HCT116 (cell line): ENCODE measurements around the gene DDX1.

ENCODE experiments used
- CBX3 ChIP-seq: IDR thresholded peaks from 2 replicates; pipeline ENCODE4 v1.6.1; 2012; ENCODE audit warnings: low read depth
- EGR1 ChIP-seq: IDR thresholded peaks from 2 replicates; pipeline ENCODE4 v1.6.1; 2012; ENCODE audit warnings: low read depth
- EZH2 ChIP-seq: fragments of 200-600 bp; sonication (generic); IDR thresholded peaks from 2 replicates; pipeline ENCODE4 v1.6.1; 2017; ENCODE audit warnings: antibody characterized with exemption, mixed run types
- EZH2phosphoT487 ChIP-seq: fragments of 200-600 bp; IDR thresholded peaks from 2 replicates; pipeline ENCODE4 v1.6.1; 2018; ENCODE audit warnings: antibody characterized with exemption, borderline replicate concordance
- POLR2A ChIP-seq: IDR thresholded peaks from 2 replicates; pipeline ENCODE4 v1.7.0; 2011; ENCODE audit warnings: borderline replicate concordance; ENCODE audit not compliant: insufficient read depth, insufficient read length; ENCODE audit errors: extremely low read depth
- POLR2AphosphoS5 ChIP-seq: IDR thresholded peaks from 2 replicates; pipeline ENCODE4 v1.6.1; 2011; ENCODE audit warnings: mild to moderate bottlenecking, low read depth, low read length, moderate library complexity
- SIN3A ChIP-seq: IDR thresholded peaks from 2 replicates; pipeline ENCODE4 v1.6.1; 2012; ENCODE audit warnings: low read depth
- TCF7L2 ChIP-seq: IDR thresholded peaks from 2 replicates; pipeline ENCODE4 v1.7.0; 2011; ENCODE audit warnings: borderline replicate concordance, inconsistent platforms; ENCODE audit not compliant: insufficient read depth, insufficient read length; ENCODE audit errors: extremely low read depth
- TF ChIP-seq, protein P1 (sequence below): IDR thresholded peaks from 2 replicates; pipeline ENCODE4 v1.6.1; 2012
- TF ChIP-seq, protein P2 (sequence below), 3 experiments: fragments of 200-600 bp in 1 of 3; sonication (generic) in 1 of 3; IDR thresholded peaks in 2 of 3; conservative IDR thresholded peaks in 1 of 3; 2 replicates each; pipeline ENCODE4 v1.5.1; 2012 to 2017; ENCODE audit warnings: low read depth in 2 of 3, low read length in 2 of 3, antibody characterized with exemption in 1 of 3, borderline replicate concordance in 1 of 3, control low read depth in 1 of 3, mild to moderate bottlenecking in 1 of 3, mixed read lengths in 1 of 3, mixed run types in 1 of 3, moderate library complexity in 1 of 3; ENCODE audit not compliant: insufficient read depth in 1 of 3
- TF ChIP-seq, protein P3 (sequence below): IDR thresholded peaks from 2 replicates; pipeline ENCODE4 v1.6.1; 2012; ENCODE audit warnings: low read depth
- TF ChIP-seq, protein P4 (sequence below): IDR thresholded peaks from 2 replicates; pipeline ENCODE4 v1.6.1; 2012

DNA sequence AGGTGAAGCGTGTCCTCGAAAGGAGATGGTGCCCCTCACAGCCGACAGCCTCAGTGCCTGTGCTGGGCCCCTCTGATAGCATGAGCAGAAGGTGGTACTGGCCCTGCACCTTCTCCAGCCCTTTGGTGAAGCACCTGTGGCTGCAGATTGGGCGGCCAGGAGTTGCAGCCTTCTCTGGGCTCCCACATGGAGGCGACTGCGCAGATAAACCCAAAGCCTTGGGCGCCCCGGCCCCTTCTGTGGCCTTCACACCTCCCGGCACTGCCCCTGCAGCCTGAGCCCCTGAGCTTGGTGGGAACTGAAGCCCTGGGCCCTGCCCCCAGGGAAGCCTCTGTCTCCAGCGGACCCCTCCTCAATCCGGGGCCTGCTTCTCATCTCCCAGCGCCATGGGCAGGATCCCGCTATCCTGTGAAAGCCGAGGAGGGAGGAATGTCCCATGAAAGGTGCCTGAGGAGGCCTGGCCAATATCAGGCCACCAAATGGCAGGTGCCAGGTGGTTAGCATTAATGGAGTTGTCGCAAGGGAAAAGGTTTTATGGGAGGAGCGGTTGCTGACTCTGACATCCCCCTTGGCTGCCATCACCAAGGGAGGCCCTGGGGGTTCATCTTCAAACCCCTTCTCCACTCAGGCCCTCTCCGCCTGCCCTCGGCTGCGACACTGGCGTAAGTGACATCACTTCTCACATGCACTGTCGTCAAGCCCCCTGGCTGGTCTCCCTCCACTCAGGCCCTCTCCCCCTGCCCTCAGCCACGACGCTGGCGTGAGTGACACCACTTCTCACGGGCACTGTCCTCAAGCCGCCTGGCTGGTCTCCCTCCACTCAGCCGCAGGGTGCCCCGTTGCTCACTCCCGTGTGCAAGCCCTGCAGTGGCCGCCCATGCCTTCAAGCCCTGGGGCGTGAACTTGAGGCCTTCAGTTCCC, 62.4 kb downstream of the DDX1 start:
- TF ChIP-seq, protein P1, sequence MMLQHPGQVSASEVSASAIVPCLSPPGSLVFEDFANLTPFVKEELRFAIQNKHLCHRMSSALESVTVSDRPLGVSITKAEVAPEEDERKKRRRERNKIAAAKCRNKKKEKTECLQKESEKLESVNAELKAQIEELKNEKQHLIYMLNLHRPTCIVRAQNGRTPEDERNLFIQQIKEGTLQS: no peak
- no peak for TF ChIP-seq POLR2A
- no peak for TF ChIP-seq CBX3
- TF ChIP-seq, protein P2, sequence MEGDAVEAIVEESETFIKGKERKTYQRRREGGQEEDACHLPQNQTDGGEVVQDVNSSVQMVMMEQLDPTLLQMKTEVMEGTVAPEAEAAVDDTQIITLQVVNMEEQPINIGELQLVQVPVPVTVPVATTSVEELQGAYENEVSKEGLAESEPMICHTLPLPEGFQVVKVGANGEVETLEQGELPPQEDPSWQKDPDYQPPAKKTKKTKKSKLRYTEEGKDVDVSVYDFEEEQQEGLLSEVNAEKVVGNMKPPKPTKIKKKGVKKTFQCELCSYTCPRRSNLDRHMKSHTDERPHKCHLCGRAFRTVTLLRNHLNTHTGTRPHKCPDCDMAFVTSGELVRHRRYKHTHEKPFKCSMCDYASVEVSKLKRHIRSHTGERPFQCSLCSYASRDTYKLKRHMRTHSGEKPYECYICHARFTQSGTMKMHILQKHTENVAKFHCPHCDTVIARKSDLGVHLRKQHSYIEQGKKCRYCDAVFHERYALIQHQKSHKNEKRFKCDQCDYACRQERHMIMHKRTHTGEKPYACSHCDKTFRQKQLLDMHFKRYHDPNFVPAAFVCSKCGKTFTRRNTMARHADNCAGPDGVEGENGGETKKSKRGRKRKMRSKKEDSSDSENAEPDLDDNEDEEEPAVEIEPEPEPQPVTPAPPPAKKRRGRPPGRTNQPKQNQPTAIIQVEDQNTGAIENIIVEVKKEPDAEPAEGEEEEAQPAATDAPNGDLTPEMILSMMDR (IDR thresholded peaks at IDR 0.05 in 2 of 3, conservative IDR thresholded peaks at IDR 0.05 in 1 of 3; ENCODE audit: borderline replicate concordance in 1 of 3, insufficient read depth in 1 of 3, low read depth in 2 of 3, low read length in 2 of 3): no peak
- no peak for TF ChIP-seq SIN3A
- TF ChIP-seq POLR2AphosphoS5: no peak
- no peak for TF ChIP-seq EZH2phosphoT487
- TF ChIP-seq, protein P3, sequence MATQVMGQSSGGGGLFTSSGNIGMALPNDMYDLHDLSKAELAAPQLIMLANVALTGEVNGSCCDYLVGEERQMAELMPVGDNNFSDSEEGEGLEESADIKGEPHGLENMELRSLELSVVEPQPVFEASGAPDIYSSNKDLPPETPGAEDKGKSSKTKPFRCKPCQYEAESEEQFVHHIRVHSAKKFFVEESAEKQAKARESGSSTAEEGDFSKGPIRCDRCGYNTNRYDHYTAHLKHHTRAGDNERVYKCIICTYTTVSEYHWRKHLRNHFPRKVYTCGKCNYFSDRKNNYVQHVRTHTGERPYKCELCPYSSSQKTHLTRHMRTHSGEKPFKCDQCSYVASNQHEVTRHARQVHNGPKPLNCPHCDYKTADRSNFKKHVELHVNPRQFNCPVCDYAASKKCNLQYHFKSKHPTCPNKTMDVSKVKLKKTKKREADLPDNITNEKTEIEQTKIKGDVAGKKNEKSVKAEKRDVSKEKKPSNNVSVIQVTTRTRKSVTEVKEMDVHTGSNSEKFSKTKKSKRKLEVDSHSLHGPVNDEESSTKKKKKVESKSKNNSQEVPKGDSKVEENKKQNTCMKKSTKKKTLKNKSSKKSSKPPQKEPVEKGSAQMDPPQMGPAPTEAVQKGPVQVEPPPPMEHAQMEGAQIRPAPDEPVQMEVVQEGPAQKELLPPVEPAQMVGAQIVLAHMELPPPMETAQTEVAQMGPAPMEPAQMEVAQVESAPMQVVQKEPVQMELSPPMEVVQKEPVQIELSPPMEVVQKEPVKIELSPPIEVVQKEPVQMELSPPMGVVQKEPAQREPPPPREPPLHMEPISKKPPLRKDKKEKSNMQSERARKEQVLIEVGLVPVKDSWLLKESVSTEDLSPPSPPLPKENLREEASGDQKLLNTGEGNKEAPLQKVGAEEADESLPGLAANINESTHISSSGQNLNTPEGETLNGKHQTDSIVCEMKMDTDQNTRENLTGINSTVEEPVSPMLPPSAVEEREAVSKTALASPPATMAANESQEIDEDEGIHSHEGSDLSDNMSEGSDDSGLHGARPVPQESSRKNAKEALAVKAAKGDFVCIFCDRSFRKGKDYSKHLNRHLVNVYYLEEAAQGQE: no peak
- TF ChIP-seq TCF7L2: no peak
- TF ChIP-seq EGR1: no peak
- TF ChIP-seq, protein P4, sequence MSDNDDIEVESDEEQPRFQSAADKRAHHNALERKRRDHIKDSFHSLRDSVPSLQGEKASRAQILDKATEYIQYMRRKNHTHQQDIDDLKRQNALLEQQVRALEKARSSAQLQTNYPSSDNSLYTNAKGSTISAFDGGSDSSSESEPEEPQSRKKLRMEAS: no peak
- no peak for TF ChIP-seq EZH2
